HL-60 (cell line): ENCODE results near the gene EPHB2.

Experiments used
- DNase-seq, 2 experiments: peaks; one replicate each; pipeline ENCODE4 v3.0.0-alpha.2; 2010 to 2020; ENCODE audit warnings: low read depth in 1 of 2, low spot score in 1 of 2
- H3K27ac ChIP-seq: fragments of 250-450 bp; sonication (Bioruptor Pico); replicated peaks from 2 replicates; pipeline ENCODE4 v1.5.1; 2020; ENCODE audit warnings: mild to moderate bottlenecking, moderate library complexity
- H3K27me3 ChIP-seq: fragments of 250-450 bp; sonication (Bioruptor Pico); 2 replicates; pipeline ENCODE4 v1.5.1; 2021; ENCODE audit warnings: mild to moderate bottlenecking, moderate library complexity; ENCODE audit not compliant: insufficient read depth, poor library complexity, severe bottlenecking
- H3K4me3 ChIP-seq: replicated peaks from 2 replicates; pipeline ENCODE4 v1.5.1; 2011; ENCODE audit warnings: mild to moderate bottlenecking, control low read depth, low read length; ENCODE audit not compliant: insufficient read depth
- GABPA ChIP-seq: IDR thresholded peaks from 2 replicates; pipeline ENCODE4 v1.6.1; 2012; ENCODE audit warnings: low read depth
- POLR2AphosphoS5 ChIP-seq: IDR thresholded peaks from 2 replicates; pipeline ENCODE4 v1.6.1; 2012; ENCODE audit warnings: low read depth
- SPI1 ChIP-seq: IDR thresholded peaks from 2 replicates; pipeline ENCODE4 v1.6.1; 2012; ENCODE audit warnings: low read depth, mild to moderate bottlenecking, borderline replicate concordance
- TF ChIP-seq, protein P1 (sequence below): IDR thresholded peaks from one replicate; pipeline ENCODE4 v1.5.1; 2011; ENCODE audit warnings: low read length, control low read depth, inconsistent platforms; ENCODE audit not compliant: insufficient read depth
- TF ChIP-seq, protein P2 (sequence below): IDR thresholded peaks from 2 replicates; pipeline ENCODE4 v1.6.1; 2012; ENCODE audit warnings: low read depth; ENCODE audit not compliant: insufficient replicate concordance

The EPHB2 gene

DNA sequence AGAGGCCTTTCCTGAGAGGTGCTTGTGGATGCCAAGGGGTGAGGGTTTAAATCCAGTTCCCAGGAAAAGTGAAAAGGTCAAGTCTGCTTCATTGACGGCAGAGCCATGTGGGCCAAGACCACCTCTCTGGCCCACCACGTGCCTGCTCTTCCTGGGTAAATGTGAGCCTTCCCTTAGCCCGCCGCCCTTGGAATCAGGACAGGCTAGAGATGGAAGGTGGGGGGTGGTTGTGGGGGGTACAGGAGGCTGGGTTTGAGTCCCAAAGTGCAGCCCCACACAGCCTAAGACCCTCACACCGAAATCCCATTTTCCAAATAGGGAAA, 104.4 kb downstream of the EPHB2 start:
- Histone ChIP-seq H3K27ac (no peak overlapping the region), H3K27me3 (no peaks in the 10 kb centered on the region), H3K4me3 (no peak overlapping the region)
- DNase-seq: no peak
- TF ChIP-seq, protein P1, sequence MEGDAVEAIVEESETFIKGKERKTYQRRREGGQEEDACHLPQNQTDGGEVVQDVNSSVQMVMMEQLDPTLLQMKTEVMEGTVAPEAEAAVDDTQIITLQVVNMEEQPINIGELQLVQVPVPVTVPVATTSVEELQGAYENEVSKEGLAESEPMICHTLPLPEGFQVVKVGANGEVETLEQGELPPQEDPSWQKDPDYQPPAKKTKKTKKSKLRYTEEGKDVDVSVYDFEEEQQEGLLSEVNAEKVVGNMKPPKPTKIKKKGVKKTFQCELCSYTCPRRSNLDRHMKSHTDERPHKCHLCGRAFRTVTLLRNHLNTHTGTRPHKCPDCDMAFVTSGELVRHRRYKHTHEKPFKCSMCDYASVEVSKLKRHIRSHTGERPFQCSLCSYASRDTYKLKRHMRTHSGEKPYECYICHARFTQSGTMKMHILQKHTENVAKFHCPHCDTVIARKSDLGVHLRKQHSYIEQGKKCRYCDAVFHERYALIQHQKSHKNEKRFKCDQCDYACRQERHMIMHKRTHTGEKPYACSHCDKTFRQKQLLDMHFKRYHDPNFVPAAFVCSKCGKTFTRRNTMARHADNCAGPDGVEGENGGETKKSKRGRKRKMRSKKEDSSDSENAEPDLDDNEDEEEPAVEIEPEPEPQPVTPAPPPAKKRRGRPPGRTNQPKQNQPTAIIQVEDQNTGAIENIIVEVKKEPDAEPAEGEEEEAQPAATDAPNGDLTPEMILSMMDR: no peak
- TF ChIP-seq, protein P2, sequence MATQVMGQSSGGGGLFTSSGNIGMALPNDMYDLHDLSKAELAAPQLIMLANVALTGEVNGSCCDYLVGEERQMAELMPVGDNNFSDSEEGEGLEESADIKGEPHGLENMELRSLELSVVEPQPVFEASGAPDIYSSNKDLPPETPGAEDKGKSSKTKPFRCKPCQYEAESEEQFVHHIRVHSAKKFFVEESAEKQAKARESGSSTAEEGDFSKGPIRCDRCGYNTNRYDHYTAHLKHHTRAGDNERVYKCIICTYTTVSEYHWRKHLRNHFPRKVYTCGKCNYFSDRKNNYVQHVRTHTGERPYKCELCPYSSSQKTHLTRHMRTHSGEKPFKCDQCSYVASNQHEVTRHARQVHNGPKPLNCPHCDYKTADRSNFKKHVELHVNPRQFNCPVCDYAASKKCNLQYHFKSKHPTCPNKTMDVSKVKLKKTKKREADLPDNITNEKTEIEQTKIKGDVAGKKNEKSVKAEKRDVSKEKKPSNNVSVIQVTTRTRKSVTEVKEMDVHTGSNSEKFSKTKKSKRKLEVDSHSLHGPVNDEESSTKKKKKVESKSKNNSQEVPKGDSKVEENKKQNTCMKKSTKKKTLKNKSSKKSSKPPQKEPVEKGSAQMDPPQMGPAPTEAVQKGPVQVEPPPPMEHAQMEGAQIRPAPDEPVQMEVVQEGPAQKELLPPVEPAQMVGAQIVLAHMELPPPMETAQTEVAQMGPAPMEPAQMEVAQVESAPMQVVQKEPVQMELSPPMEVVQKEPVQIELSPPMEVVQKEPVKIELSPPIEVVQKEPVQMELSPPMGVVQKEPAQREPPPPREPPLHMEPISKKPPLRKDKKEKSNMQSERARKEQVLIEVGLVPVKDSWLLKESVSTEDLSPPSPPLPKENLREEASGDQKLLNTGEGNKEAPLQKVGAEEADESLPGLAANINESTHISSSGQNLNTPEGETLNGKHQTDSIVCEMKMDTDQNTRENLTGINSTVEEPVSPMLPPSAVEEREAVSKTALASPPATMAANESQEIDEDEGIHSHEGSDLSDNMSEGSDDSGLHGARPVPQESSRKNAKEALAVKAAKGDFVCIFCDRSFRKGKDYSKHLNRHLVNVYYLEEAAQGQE: no peak
- TF ChIP-seq POLR2AphosphoS5 (no peak), SPI1 (no peak), GABPA (no peak)

DNA sequence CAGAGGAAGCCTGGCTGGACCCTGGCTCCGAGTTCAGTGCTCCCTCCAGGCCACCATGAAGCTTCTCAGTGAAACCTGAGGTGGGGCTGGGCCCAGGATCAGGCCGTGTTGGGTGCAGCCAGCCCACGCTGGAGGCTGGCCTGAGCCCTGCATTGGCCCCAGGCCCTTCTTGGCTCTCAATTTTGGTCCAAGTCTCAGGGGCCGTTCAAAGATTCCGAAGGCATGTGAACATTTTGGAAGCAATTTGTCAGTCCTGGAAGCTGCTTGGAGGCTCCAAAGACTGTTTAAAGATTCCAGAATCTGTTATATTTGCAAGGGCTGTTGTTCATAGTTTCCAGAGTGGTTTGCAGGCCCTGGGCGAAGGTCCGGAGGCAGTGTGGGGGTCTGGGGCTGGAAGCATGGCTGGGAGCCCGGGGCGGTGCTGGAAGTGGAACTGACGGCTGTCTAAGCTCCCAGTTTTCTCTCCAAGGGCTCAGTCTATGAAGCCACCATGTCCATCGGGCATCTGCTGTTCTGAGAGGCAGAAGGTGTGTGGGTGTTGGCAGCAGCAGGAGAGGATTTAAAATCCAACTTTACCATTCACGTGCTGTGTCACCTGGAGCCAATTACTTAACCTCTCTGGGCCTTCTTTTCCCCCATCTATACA, 104.9 kb downstream of the EPHB2 start:
- no peaks in the 10 kb centered on the region for H3K27me3 ChIP-seq
- DNase-seq: no peak
- H3K27ac ChIP-seq: no peak overlapping the region
- no peak overlapping the region for H3K4me3 ChIP-seq
- TF ChIP-seq GABPA: no peak
- no peak for TF ChIP-seq POLR2AphosphoS5
- no peak for TF ChIP-seq SPI1
- TF ChIP-seq, protein P1: no peak
- TF ChIP-seq, protein P2: no peak

- no peak overlapping the region for H3K27ac ChIP-seq
- TF ChIP-seq POLR2AphosphoS5 (no peak), GABPA (no peak), SPI1 (no peak)
- TF ChIP-seq, protein P1: no peak
- TF ChIP-seq, protein P2: no peak
- DNase-seq: no peak
- H3K4me3 ChIP-seq: no peak overlapping the region
- no peaks in the 10 kb centered on the region for H3K27me3 ChIP-seq
These were observed 105.6 kb downstream of the EPHB2 start for GRCh38 chr1:22816067-22816775.
